Forelimb muscle (tissue), 1 donor: ENCODE measurements around the gene SPTLC2. TPM values are rescaled to one million over a fixed set of nuclear protein-coding genes. Genes with fewer than 3 reads are reported as not detected.
"Not testable (repeated sequence)": the region's sequence is repeated elsewhere in the genome, so short reads cannot be mapped to it uniquely, and the experiment has no call there.

ENCODE experiments used
- DNase-seq: peaks from one replicate; pipeline ENCODE4 v3.0.0-alpha.2; 2013; ENCODE audit warnings: low read depth
- polyA plus RNA-seq: library from polyadenylated mRNA; unstranded; fragments of 120-200 nt; gene quantifications from one replicate; pipeline ENCODE4 v1.2.1, GENCODE V29; 2013; ENCODE audit not compliant: insufficient read length

The SPTLC2 gene
- polyA plus RNA-seq, 1 donor, result 16.4 TPM

GRCh38 chr14:77549451-77549850 is 67.0 kb downstream of the SPTLC2 start:
- DNase-seq, result no peak

GRCh38 chr14:77547512-77548180 is 68.8 kb downstream of the SPTLC2 start:
- DNase-seq, result no peak

GRCh38 chr14:77545171-77545570 is 71.3 kb downstream of the SPTLC2 start:
- DNase-seq, result not testable (repeated sequence)

- no peak for DNase-seq
Measured at GRCh38 chr14:77544571-77544970, 71.9 kb downstream of the SPTLC2 start.

GRCh38 chr14:77543637-77544334 is 72.7 kb downstream of the SPTLC2 start:
- DNase-seq, result no peak

GRCh38 chr14:77543240-77543551 is 73.2 kb downstream of the SPTLC2 start:
- DNase-seq, result no peak

- no peak for DNase-seq
Measured at GRCh38 chr14:77542421-77543239, 73.8 kb downstream of the SPTLC2 start.

- no peak for DNase-seq
Measured at GRCh38 chr14:77541905-77542304, 74.5 kb downstream of the SPTLC2 start.

GRCh38 chr14:77536951-77537350 is 79.5 kb downstream of the SPTLC2 start:
- not testable (repeated sequence) for DNase-seq

- DNase-seq, result no peak
Measured at GRCh38 chr14:77531071-77531470, 85.4 kb downstream of the SPTLC2 start.

- DNase-seq, result no peak
Measured at GRCh38 chr14:77529963-77530362, 86.5 kb downstream of the SPTLC2 start.

GRCh38 chr14:77529213-77529612 is 87.2 kb downstream of the SPTLC2 start:
- DNase-seq, result no peak

GRCh38 chr14:77528701-77529100 is 87.7 kb downstream of the SPTLC2 start:
- not testable (repeated sequence) for DNase-seq

GRCh38 chr14:77526266-77526665 is 90.2 kb downstream of the SPTLC2 start:
- DNase-seq, result no peak

GRCh38 chr14:77524536-77524935 is 91.9 kb downstream of the SPTLC2 start:
- DNase-seq, result no peak

GRCh38 chr14:77523109-77523508 is 93.3 kb downstream of the SPTLC2 start:
- DNase-seq, result no peak

GRCh38 chr14:77520555-77520954 is 95.9 kb downstream of the SPTLC2 start:
- no peak for DNase-seq

- DNase-seq, result no peak
Measured at GRCh38 chr14:77516126-77516525, 100.3 kb downstream of the SPTLC2 start.

GRCh38 chr14:77511486-77512162 is 104.8 kb downstream of the SPTLC2 start:
- no peak for DNase-seq

GRCh38 chr14:77509366-77509765 is 107.1 kb downstream of the SPTLC2 start:
- no peak for DNase-seq

- DNase-seq, result no peak
Measured at GRCh38 chr14:77508876-77509275, 107.6 kb downstream of the SPTLC2 start.

GRCh38 chr14:77508249-77508648 is 108.2 kb downstream of the SPTLC2 start:
- DNase-seq, result no peak
